NB4 (cell line): ENCODE results near the gene BIN2.
A peak's percentile ranks its signal among the peaks of the same experiment; 100 is the strongest.
"Not testable (repeated sequence)": the region's sequence is repeated elsewhere in the genome, so short reads cannot be mapped to it uniquely, and the experiment has no call there.

Experiments used
- DNase-seq: peaks from one replicate; pipeline ENCODE4 v3.0.0; 2010; ENCODE audit warnings: low read depth
- H3K4me3 ChIP-seq: one replicate; pipeline ENCODE4 v1.5.1; 2011; ENCODE audit warnings: mild to moderate bottlenecking, low read depth, low read length, moderate library complexity
- MYC ChIP-seq: IDR thresholded peaks from 2 replicates; pipeline ENCODE4 v1.6.1; 2011; ENCODE audit warnings: low read depth, low read length
- POLR2A ChIP-seq: IDR thresholded peaks from 2 replicates; pipeline ENCODE4 v1.6.1; 2011; ENCODE audit warnings: mild to moderate bottlenecking; ENCODE audit not compliant: insufficient read length; ENCODE audit errors: extremely low read depth
- TF ChIP-seq, protein P1 (sequence below): IDR thresholded peaks from 2 replicates; pipeline ENCODE4 v1.6.1; 2011; ENCODE audit warnings: low read depth, low read length
- TF ChIP-seq, protein P2 (sequence below): IDR thresholded peaks from one replicate; pipeline ENCODE4 v1.5.1; 2012; ENCODE audit warnings: low read depth, low read length

BIN2 gene

DNA sequence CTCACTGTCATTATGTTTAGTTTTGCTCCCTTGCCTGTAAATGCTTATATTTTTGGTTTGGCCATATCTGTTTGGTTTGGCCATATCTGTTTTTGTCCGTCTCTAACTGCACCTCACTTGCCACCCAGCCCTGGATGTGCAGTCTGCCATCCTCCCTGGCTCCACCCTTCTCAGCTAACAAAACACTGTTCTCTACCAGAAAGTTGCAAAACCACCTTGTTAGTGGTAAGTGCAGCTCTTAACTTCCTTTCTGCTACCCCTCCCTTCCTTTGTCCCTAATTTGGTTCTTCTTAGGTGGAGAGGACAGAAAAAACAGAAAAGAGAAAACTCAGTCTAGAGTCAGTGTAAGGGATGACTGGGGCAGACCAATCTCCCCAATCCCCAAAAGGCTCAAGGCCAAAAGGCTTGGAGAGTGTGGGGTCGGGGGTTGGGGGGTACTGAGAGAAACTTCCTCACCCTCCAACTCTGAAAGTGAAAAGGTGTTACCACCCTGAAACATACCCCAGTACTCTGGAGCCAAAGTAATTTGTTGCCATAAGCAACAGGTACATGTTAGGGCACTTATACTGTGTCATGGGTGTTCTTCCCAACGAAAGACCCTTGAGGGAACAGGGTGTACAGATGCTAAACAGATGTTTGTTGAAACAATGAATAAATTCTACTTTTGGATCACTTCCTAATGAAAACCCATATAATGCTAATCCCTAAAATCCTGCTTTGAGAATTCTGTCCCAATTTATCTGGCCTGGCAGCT lies 5.0 kb downstream of the BIN2 start:
- TF ChIP-seq MYC = peak; percentile 42; the same call in 1 of the 2 replicates
- TF ChIP-seq, protein P1, sequence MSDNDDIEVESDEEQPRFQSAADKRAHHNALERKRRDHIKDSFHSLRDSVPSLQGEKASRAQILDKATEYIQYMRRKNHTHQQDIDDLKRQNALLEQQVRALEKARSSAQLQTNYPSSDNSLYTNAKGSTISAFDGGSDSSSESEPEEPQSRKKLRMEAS = peak; percentile 41; the same call in 1 of the 2 replicates
- TF ChIP-seq, protein P2, sequence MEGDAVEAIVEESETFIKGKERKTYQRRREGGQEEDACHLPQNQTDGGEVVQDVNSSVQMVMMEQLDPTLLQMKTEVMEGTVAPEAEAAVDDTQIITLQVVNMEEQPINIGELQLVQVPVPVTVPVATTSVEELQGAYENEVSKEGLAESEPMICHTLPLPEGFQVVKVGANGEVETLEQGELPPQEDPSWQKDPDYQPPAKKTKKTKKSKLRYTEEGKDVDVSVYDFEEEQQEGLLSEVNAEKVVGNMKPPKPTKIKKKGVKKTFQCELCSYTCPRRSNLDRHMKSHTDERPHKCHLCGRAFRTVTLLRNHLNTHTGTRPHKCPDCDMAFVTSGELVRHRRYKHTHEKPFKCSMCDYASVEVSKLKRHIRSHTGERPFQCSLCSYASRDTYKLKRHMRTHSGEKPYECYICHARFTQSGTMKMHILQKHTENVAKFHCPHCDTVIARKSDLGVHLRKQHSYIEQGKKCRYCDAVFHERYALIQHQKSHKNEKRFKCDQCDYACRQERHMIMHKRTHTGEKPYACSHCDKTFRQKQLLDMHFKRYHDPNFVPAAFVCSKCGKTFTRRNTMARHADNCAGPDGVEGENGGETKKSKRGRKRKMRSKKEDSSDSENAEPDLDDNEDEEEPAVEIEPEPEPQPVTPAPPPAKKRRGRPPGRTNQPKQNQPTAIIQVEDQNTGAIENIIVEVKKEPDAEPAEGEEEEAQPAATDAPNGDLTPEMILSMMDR = no peak
- H3K4me3 ChIP-seq = peak overlapping the region; percentile 40
- DNase-seq = peak; percentile 95

DNA sequence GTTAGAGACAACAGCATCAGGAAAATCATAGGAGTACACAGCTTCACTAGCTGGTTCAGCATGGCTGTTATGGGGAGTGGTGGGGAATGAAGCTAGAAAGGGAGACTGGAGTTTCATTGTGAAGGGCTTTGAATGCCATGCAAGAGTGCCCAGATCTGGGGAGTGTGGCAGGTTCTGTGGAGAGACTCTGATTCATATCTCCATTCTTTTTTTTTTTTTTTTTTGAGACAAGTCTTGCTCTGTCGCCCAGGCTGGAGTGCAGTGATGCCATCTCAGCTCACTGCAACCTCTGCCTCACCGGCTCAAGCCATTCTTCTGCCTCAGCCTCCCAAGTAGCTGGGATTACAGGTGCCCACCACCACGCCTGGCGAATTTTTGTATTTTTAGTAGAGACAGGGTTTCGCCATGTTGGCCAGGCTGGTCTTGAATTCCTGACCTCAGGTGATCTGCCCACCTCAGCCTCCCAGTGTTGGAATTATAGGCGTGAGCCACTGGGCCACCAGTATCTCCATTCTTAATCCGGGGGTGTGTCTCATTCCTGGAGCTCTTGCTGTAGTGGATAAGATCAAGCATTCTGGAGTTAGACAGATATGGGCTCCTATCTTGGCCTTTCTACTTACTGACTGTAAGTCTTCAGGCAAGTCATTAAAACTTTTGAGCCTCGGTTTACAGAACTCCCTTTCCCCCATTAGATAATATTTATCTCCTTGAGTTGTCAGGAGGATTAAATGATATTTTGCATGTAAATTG lies 5.7 kb downstream of the BIN2 start:
- not testable (repeated sequence) for DNase-seq
- peak overlapping the region; percentile 40 for H3K4me3 ChIP-seq

DNA sequence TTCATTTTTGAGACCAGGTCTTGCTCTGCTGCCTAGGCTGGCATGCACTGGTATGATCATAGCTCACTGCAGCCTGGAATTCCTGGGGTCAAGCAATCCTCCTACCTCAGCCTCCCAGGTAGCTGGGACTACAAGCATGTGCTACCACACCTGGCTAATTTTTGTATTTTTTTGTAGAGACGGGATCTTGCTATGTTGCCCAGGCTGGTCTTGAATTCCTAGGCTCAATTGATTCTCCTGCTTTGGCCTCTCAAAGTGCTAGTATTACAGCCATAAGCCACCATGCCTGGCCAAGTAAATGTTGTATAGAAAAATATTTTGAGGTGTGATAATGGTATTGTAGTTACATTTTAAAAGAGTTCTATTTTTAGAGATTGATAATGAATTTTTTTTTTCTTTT lies 12.6 kb downstream of the BIN2 start:
- DNase-seq = no peak
- no peak overlapping the region for H3K4me3 ChIP-seq
- TF ChIP-seq, protein P1 = no peak
- TF ChIP-seq, protein P2 = no peak
- TF ChIP-seq POLR2A (no peak), MYC (no peak)

DNA sequence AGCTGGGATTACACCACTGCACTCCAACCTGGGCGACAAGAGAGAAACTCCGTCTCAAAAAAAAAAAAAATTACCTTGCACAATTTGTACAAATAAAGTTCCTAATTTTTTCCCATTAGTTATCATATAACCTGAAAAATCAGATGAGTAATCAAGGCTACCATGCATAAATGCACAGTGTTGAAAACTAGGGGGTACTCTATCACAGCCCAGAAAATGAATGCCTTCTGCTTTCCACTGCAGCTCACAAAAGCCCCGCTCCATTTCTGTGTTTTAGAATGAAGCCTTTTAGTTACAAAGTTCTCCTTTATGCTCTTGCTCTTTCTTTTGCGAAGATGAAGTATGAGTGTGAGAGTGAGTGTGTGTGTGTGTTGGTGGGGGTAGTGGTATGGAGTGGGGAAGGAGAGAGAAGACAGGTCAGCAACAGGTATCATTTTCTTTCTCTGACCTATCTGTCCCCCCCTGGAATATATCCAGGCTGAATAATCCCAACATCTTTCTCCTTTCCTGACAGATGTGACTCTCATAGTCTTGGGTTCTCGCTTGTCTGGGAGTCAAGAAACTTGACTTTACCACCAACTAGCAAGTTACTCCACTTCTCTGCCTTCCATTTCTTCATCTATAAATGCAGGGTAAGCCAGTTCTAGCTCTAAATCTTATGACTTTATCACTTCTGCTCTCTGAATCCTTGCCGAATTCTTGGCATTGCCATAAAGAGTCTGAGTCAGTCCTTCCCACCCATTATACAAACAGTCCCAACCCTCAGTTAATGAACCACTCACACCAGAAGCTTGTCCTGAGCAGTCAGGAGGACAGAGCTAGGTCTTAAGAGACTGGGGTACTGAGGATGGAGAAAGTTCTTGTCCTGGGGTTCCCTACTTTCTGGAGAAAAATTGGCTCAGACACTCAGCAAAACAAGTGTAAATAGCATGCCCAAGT lies 16.1 kb downstream of the BIN2 start:
- H3K4me3 ChIP-seq = no peak overlapping the region
- TF ChIP-seq, protein P2 = no peak
- TF ChIP-seq POLR2A (no peak), MYC (no peak)
- TF ChIP-seq, protein P1 = no peak
- DNase-seq = no peak

DNA sequence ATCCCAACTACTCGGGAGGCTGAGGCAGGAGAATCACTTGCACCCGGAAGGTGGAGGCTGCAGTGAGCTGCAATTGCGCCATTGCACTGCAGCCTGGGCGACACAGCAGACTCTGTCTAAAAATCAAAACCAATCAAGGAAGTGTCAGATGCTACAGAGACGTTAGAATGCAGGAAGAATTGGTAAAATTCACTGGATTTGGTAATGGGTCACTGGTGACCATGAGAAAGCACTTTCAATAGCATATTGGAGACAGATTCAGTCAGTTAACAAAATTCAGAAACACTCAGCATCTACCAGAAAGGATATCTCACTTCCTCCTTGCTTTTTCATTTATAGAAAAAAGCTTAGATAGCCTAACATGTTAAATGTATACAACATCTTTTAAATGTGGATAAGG lies 17.5 kb downstream of the BIN2 start:
- no peak for DNase-seq
- no peak overlapping the region for H3K4me3 ChIP-seq
- TF ChIP-seq POLR2A = no peak
- TF ChIP-seq, protein P2 = no peak
- TF ChIP-seq MYC = no peak
- TF ChIP-seq, protein P1 = no peak

DNA sequence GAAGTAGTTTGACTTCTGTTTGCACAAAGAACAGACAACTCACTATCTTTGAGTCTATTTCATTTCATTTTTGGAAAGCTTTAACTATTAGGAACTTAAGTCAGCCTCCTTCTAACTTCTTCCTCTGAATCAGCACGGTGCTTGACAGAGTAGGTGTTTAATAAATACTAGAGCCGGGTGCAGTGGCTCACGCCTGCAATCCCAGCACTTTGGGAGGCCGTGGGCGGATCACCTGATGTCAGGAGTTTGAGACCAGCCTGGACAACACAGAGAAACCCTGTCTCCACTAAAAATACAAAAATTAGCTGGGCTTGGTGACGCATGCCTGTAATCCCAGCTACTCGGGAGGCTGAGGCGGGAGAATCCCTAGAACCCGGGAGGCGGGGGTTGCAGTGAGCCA lies 23.2 kb downstream of the BIN2 start:
- not testable (repeated sequence) for H3K4me3 ChIP-seq, DNase-seq
